NCI-H1048 (cell line): Measurements from ENCODE around the gene ORM2.

Experiments used
- DNase-seq: peaks from one replicate; lab custom pipeline; 2025; lab: John Stamatoyannopoulos, UW

ORM2 gene

DNA sequence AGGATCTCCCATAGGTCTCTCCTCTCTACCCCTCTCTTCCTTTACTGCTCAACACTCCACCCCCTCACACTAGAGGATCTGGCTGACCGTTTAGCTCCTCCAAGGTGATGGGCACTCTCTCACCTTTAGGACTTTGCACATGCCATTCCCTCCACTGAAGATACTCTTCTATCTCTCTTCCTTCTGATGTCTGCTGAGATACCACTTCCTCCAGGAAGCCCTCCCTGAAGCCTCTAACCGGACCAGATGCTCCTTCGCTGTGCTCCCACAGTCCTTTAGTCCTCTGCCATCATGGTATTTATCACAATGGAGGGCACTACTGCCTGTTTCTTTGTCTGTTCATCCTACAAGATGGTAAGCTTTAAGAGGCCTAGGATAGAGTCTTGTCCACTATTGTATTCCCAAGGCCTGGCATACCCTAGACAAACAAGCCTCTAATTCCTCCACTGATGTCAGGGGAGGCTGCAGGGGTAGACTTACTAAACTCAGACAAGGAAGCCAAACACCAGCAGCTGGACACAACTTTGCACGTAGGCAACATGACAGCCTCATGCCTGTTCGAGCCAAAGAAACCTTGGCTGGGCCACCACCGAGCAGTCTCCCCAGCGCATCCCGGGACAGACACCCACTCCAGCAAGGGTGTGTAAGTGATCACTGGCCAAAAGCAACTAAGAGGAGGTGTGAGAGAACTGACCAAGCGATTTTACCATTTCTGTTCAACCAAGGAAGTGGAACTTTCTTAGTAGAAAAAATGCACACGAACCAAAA, 20.2 kb downstream of the ORM2 start:
- no peak for DNase-seq

DNA sequence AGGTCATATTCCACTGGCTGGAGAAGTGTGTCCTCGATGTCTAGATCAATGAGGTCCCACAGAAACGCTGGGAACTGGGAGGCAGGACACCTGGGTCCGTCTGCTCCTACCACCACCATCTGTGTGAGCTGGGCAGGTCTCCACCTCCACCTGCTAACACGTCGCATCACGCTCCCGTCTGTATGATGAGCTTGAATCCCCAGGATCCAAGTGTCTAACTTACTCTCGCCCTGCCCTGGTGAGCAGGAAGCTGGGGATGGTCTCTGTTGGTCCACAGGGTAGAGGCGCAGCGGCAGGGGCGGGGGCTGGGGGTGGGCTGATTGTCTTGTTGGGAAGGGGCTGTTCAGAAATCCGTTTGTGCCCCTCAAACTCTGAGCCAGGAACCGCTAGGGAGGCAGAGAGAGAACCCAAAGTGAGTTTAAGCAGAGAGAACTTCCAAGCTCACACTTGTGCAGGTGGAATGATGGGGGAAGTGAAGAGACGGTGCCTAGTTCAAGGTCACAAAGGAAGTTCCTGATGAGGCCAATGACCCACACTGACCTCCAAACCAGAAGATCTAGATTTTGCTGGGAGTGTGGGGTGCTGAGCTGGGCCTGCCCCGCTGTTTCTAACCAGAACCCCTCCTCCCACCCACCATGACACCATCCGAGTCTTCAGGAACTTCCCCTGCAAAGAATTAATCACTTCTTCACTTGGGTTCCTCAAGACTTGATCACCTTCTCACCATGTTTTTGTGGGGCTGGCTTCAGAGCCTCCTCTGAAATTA, 21.1 kb downstream of the ORM2 start:
- DNase-seq = no peak

DNA sequence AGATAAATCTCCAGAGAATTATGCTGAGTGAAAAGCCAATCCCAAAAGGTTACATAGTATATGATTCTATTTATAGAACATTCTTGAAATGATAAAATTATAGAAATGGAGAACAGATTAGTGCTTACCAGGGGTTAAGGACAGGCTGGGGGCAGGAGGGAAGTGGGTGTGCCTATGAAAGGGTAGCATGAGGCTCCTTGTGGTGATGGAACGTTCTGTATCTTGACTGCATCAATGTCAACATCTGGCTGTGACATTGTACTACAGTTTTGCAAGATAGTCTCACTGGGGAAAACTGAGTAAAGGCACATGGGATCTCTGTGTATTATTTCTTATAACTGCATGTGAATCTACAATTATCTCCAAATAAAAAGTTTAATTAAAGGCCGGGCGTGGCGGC, 22.3 kb downstream of the ORM2 start:
- no peak for DNase-seq

DNA sequence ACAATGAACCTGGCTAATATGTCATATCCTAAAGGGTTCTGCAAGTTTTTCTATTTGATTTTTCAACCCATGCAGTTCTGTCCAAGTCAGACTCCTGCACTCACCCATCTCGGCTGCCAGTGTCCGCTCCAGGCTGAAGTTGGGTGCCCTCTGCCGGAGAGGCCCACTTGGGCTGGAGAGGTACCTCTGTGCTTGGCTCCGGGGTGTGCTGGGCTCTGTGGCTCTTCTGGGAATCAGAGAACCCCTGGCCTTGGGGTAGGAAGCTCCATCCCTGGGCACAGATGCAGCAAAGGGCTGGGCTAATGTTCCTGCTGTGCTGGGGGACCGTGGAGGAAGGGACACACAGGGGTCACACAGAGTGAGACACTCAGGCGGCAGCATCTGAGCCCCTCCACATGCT, 26.2 kb downstream of the ORM2 start:
- DNase-seq = no peak

DNA sequence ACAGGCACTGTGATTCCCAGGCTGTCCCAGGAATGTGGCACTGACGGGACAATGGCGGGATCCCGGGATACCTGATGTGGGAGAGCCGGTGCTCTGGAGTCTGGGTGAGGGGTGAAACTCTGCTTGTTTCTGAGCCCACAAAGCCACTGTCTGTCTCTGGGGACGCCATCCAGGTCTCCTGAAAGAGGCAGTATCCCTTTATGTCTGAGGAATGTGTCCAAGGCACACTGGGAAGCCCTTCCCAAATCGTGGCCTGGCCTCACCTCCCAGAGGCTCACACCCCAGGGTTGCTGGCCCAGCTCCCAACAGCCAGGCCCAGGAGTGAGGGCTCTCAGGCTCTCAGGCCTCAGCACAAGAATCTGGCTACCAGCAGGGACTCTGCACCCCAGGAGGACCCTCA, 27.1 kb downstream of the ORM2 start:
- DNase-seq = no peak

DNA sequence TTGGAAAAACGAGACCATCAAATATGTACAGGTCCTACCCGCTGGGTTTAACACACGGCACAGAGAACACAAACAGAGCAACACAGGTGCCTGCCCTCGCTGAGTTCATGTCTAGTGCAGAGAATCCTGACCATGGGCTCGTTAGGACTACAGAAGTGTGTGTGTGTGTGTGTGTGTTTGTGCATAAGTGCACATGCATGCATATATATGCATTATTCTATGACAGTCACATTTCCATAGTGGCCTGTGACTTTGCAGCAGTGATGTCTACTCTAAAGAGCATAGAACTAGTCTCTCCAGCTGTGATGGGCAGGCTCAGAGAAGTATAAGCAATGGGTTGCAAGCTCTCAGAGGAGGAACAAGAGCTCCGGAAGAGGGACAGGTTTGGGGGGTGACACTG, 27.7 kb downstream of the ORM2 start:
- DNase-seq = no peak

DNA sequence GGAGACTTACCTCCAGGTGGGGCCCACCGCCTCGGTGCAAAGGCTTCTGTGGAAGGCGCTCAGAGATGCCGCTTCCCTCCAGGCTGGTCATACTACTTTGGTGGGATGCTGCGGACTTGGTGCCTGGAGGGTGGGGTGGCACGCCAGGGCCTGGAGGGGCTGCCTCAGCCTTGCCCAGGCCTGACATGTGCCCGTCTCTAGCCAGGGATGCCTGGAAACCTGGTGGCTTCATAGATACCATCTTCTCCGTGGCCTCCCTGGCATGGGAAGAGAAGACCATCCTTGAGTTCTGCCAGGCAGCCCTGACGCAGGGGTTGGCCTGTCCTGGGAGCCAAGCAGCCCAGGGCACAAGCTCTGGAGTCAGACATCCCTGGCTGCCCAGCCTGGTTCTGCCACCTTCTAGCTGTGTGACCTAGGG, 28.3 kb downstream of the ORM2 start:
- DNase-seq = no peak

DNA sequence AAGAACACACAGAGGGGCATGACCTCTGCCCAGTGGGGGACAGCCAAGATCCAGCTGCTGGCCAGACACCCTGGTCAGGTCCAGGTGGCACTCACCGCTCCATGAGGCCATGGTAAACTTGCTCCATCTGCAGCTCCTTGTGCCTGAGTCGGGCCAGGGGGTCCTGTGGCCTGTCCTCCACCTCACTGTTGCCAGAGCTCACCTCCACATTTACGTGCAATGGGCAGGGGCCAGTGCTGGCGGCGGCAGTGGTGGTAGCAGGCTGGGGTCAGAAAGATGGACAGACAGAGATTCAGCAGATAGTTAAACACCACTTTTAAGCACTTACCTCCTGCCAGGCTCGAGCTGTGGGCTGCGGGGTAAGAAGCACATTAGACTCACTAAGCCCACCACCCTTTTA, 30.1 kb downstream of the ORM2 start:
- DNase-seq = no peak

DNA sequence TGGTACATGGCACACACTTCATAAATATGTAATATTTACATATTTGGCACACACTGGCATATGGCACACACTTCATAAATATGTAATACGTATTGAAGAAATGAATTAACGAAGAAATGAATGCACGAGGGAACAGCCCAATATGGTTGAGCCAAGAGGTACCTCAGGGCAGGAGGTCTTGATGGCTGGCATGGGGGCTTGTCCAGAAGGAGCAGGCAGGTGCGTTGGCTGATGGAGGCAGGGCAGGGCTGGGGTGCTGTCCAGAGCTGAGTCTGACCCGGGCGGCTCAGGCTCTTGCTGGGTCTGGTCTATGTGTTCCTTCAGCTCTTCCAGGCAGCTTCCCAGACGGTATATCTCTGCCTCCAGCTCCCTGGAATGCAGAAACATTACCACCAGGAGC, 31.9 kb downstream of the ORM2 start:
- no peak for DNase-seq

DNA sequence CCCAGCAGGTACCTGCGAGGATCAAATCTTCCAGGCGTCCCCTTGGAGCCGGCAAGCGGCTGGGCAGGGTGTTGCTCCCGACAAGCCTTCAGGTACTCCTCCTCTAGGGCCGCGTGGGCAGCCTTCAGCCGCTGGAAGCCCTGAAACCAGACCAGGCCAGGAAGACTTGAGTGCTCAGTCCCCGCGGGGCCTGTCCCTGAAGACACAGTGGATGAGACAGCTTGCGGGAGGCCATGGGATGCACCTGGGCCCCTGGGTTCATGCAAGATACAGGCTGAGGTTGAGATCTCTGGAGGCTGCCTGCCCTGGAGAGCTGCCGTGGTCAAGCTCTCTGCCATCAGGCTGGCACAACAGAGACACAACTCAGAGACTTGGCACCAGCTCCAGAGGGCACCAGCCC, 32.7 kb downstream of the ORM2 start:
- no peak for DNase-seq

DNA sequence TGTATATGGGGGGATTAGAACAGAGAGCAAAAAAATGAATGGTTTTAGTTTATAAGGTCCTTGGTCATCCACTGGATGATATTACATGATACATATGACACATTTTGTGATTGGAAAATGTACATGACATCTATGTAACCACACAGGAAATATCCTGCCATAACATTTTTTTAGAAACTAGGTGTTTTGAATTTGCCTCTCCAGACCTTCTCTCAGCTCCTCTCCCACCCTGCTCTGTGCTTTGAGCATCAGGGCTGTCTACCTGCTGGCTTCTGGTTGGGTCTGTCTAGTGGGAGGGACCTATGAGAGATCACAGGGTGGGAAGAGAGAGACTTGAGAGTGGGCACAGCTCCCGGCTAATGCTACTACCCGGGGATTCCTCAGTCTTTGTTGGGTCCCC, 33.8 kb downstream of the ORM2 start:
- DNase-seq = no peak

DNA sequence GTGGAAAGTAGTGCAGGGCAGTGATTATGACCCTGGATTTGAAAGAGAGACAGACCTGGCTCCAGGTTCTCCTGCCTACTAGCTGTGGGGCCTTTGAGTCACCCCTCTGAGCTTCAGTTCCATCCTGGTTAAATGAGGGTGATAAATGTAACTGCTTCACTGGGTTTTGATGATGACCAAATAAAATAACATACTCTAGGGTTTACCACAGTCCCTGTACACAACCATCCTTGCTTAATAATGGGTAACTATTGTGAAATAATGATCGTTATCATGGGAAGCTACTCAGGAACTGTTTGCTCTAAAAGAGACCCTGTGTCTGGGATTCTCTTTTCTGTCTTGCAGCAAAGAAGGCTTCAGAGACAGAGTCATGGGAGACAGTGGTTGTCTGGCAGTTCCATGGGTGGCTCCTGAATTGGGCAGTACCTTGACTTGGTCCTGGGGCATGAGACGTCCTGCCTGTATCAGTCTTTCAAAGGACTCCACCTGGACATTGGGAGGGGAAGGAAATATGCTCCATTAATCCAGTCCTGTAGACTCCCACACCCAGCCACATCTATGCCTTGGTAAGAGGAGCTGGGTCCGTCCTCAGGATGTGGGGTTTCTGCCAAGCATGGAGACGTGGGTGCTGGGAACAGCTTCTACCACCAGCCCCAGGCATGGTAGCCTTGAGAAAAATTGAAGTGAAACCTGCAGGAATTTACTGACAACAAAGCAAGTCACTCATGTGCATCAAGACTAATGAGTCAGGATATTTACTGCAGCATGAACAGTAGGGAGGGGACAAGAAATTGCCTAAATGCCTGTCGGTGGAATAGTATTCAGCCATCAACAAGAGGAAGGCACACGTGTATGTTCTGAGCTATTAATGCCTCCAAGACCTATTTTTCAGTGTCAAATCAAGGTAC, 34.7 kb downstream of the ORM2 start:
- DNase-seq = no peak

DNA sequence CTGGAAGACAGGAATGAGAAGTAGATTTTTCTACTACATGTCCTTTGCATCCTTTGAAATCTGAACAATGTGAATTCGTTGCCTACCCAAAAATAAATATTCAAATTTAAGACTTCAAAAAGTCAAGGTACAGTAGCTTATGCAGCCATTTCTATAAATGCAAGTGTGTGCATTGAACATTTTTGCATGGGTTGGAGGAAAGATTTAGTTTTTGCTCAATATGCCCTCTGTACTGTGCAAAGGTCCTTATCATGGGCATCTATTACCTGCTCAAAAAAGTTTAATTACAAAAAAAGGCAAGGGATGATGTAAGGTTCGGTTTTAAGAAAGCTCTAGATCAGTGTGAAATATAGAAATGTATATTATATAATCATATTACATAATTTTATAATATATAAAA, 35.5 kb downstream of the ORM2 start:
- DNase-seq = no peak

DNA sequence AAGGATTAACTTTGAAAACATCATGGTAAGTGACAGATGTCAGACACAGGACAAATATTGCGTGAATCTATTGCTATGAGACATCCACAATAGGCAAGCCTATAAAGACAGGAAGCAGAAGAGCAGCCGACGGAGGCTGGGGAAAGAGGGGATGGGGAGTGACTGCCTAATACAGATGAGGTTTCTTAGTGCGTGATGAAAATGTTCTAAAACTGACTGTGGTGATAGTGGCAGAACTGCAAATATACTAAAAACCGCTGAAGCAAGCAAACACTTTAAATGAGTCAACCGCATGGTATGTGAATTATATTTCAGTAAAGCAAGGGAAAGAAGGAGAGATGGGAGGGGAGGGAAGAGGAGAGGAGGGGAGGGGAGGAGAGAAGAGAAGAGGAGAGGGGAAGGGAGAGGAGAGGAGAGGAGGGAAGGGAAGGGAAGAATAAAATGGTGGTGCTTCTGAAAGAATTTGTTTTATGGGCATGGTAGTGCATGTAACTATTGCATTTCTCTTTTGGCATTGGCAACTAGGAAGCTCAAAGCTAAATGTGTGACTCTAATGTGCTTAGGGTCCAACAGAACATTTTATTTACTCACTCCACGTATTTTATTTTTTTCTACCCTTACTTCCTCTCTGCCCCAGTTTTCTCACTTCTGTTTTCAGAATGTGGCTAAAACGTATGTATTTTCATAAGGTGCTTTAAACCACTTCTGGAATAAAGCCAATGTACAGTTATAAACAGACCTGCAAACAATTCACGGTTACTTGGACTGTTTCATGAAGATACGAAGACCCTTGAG, 36.9 kb downstream of the ORM2 start:
- no peak for DNase-seq

DNA sequence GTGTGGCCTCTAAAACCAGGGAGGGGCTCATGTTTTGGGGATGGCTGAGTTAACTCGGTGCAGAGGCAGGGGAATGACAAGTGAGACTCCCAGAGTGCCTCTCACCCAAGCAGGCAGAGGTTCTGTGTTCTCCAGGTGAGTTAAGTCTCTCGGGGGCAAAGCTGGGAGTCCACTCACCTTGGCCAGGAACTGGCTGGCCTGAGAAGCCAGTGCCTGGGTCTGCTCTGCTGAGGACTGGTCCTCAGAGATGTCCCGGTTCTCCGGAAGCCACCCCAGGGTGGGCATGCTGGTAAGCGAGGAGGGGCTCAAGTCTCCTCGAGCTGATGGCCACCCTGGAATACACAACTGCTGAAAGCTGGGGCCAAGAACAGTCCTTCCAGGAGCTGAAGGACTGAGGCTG, 37.7 kb downstream of the ORM2 start:
- DNase-seq = no peak

DNA sequence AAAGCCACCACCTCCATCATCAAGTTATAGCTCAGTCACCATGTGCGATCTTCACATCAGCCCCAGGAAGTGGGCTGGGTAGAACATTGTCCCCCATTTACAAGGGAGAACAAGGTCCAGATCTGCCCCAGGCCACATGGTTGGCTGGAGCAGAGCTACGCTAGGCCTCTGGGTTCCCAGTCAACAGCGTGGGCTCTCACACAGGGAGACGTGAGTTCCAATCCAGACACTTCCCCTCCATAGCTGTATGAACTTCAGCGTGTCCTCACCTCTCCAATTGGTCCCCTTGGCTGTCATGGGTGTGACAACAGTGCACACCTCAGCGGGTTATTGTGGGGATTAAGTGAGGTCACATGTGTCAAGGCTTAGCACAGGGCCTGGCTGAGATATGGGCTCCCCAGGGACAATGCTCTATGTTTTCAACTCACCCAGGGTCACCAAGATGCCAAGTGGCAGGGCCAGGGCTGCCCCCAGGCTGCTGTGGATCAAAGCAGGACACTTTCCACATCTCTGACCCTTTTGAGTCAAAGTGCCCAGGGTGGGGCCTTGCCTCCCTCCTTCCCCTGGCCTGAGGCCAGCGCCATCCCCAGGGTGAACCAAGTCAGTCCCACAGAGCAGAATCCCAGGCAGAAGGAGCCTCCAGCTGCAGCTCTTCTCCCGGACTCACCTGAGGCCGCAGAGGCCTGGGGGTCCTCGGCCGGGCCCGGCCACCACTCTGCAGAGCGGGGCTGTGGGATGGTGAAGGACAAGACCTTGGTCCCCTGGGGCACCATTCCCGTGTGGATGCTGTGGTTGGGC, 38.3 kb downstream of the ORM2 start:
- no peak for DNase-seq

DNA sequence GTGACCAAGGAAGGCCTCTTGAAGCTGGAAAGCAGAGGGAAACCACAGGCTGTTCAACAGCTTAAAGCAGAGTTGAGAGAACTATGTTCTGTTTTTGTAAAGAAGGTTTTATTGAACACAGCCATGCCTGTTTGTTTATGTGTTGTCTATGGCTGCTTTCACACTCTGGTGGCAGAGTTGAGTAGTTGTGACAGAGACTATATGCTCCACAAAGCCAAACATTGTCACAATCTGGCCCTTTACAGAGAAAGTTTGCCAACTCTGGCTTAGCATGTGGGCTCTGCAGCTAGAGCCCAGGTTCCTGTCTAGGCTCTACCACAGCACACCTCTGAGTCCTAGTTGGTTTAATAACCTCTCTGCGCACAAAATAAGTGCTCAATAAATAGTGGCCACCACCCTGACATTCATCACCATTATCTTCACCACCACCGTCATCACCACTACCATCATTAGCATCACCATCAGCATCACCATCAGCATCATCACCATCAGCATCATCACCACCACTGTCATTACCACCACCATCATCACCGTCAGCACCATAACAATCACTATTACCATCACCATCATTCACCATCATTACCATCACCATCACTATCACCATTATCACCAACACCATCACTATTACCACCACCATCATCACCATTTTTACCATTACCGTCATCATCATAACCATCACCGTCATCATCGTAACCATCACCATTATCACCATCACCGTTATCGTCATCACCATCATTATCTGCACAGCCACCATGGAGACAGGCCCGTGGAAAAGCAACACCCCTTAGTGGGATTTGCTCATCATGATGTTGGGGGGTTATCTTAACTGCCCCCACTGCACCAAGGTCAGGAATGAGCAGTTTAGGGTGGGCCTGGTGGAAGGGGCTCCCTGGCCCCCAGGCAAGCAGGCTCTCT, 39.8 kb downstream of the ORM2 start:
- no peak for DNase-seq

DNA sequence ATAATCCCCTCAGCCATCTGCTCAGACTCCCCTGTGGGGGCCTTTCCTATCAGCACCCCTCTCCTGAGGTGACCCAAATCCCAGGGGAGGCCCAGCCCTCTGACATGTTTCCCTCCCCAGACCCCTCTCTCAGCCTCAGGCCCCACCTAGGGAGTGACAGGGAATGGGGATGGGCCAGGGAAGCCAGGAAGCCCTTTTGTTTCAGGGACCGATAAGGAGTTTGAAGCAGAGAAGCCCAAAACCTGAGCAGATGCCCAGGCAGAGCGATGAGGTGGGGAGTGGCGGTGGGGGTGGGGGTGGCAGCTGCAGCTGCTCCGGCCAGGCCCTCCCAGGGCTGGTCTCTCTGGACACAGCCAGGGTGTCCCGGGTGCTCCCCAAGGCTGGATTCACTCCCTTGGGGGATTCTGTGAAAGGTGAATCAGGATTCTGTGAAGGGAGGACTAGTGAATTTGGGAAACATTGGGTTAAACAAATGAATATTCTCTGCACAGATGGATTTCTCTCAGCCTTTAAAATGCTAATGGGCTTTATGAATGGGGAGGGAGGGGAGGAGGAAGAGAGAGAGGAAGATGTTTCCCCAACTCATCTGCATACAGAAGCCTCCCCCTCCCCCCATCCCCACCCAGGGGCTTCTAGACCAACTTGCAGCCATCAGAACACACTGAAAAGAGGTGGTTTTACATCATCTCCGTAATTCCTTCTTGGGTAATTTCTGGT, 40.7 kb downstream of the ORM2 start:
- DNase-seq = no peak

DNA sequence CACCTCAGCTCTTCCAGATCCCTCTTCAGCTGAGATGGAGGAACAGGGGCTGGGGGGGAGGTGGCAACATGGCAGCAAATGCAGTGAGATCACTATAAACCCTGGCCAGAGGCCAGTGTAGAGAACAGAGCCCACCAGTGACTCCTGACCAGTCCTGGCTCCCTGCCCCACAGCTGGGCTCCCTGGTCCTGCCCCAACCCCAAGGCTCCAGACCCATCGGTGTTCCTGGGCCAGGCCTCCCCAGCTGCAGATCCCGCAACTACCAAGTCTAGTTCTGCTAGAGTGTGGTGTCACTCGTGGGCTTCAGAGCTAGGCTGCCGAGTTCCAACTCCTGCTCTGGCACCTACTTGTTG, 41.3 kb downstream of the ORM2 start:
- DNase-seq = no peak
